Ectodermal cell (in vitro differentiated cells): ENCODE data around the gene PEX26.
"Not testable (repeated sequence)": the region's sequence is repeated elsewhere in the genome, so short reads cannot be mapped to it uniquely, and the experiment has no call there.

Source experiments
- H3K27ac ChIP-seq: 2 replicates; pipeline ENCODE4 v1.7.0; 2013; ENCODE audit warnings: mild to moderate bottlenecking, low read depth, low read length; ENCODE audit not compliant: insufficient read depth, poor library complexity, severe bottlenecking
- H3K27me3 ChIP-seq: 2 replicates; pipeline ENCODE4 v1.7.0; 2013; ENCODE audit warnings: mild to moderate bottlenecking, low read length; ENCODE audit not compliant: insufficient read depth, control insufficient read depth, poor library complexity, severe bottlenecking
- H3K36me3 ChIP-seq: one replicate; pipeline ENCODE4 v1.7.0; 2013; ENCODE audit warnings: low read length; ENCODE audit not compliant: control insufficient read depth, insufficient read depth
- H3K4me1 ChIP-seq: one replicate; pipeline ENCODE4 v1.7.0; 2013; ENCODE audit warnings: low read length; ENCODE audit not compliant: control insufficient read depth, insufficient read depth
- H3K4me3 ChIP-seq: 2 replicates; pipeline ENCODE4 v1.7.0; 2013; ENCODE audit warnings: low read depth, low read length, control low read depth; ENCODE audit not compliant: insufficient read depth
- H3K9me3 ChIP-seq: 2 replicates; pipeline ENCODE4 v1.7.0; 2013; ENCODE audit warnings: mild to moderate bottlenecking, low read length, moderate library complexity; ENCODE audit not compliant: control insufficient read depth
- WGBS, 2 experiments: methylation state at CpG; one replicate each; pipeline ENCODE4 v1.1.7; 2013; ENCODE audit warnings: missing lambda C conversion rate in 2 of 2; 5-methylcytosine and 5-hydroxymethylcytosine counted together

Gene PEX26

DNA sequence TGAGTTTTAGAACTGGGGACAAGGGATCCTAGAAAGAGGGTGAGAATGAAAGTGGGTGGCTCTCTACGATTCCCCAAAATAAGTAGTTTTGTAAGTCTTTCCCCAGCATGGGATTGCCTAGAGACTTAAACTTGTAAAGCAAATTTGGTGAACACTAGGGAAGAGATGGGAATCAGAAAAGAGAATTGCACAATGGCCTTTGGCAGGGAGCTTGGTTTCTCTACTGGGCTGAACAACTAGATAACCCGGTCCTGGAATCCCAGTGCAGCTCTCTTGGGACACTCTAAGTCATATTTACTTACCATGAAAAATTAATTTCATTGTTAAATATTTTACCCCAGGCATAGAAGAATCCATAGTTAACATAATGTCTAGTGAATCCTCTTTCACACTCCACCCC, 55.7 kb downstream of the PEX26 start:
- H3K9me3 ChIP-seq: no peaks in the 10 kb centered on the region
- no peak overlapping the region for H3K4me3 ChIP-seq
- no peaks in the 10 kb centered on the region for H3K27me3 ChIP-seq
- H3K36me3 ChIP-seq: no peaks in the 10 kb centered on the region
- WGBS, 2 experiments: 94 to 100% methylated on average over 2 of the region's 2 CpGs
- H3K27ac ChIP-seq: no peak overlapping the region
- no peaks in the 10 kb centered on the region for H3K4me1 ChIP-seq

DNA sequence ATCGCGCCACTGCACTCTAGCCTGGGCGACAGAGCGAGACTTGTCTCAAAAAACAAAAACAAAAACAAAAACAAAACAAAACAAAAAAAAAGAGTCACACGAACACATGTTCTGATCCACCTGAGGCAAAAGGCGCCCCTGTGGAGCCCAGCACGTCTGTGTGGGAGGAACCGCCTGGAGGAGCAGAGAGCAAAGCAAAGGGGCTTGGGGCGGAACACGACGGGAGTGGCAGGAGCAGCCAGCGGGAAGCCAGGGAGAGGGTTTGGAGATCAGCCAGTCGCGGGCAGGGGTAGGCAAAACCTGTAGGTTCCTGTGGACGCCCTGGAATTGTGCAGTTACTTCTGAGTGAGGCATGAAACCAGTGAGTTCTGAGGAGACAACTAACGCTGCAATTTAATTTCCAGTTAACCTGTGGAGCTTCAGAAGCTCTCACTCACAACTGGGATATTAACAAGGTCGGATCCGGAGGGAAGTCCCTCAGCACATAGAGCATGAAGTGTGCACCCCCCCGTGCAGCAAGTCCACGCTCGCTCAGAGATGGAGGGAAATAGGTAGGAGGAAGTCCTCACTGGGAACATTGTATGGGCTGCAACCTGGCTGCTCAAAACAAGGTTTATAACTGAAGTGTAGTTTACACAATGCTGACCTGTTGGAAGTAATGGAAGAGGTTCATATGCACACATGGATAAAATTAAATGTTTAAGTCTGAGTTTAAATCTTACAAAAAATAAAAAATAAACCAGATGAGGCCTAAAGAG, 59.0 kb downstream of the PEX26 start:
- Histone ChIP-seq H3K36me3 (no peaks in the 10 kb centered on the region), H3K27me3 (no peaks in the 10 kb centered on the region), H3K4me3 (no peak overlapping the region), H3K27ac (no peak overlapping the region), H3K4me1 (no peaks in the 10 kb centered on the region), H3K9me3 (no peaks in the 10 kb centered on the region)
- 90 to 91% methylated on average over 21 of the region's 21 CpGs for WGBS, 2 experiments

DNA sequence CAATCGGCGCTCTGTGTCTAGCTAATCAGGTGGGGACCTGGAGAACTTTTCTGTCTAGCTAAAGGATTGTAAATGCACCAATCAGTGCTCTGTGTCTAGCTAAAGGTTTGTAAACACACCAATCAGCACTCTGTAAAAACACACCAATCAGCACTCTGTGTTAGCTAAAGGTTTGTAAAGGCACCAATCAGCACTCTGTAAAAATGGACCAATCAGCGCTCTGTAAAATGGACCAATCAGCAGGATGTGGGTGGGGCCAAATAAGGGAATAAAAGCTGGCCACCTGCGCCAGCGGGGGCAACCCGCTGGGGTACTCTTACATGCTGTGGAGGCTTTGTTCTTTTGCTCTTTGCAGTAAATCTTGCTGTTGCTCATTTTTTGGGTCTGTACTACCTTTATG, 63.2 kb downstream of the PEX26 start:
- H3K4me3 ChIP-seq, H3K27ac ChIP-seq, H3K9me3 ChIP-seq, H3K36me3 ChIP-seq, H3K4me1 ChIP-seq, H3K27me3 ChIP-seq: not testable (repeated sequence)
- 93 to 97% methylated on average over 6 of the region's 6 CpGs for WGBS, 2 experiments

DNA sequence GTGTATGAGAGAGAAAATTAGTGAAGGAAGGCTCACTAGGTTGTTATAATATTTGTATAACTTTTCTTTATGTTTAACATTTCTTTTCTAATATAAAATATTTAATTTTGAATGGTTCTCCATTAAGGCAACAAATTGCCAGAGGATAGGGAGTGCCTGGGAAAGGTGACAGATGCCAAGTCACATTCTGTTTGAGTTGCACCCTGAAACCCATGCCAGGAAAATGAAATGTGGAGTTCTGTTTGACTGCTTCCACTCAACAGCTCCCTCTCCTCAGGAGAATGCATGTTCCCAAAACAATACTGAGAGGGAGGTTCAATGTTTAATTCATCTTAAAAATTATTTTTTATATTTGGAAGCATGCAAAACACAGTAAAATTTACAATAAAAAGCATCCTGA, 66.3 kb downstream of the PEX26 start:
- Histone ChIP-seq H3K27ac (no peak overlapping the region), H3K27me3 (peaks cover 6% of the 10 kb centered on the region), H3K4me3 (no peak overlapping the region), H3K4me1 (no peaks in the 10 kb centered on the region), H3K36me3 (no peaks in the 10 kb centered on the region), H3K9me3 (no peaks in the 10 kb centered on the region)

DNA sequence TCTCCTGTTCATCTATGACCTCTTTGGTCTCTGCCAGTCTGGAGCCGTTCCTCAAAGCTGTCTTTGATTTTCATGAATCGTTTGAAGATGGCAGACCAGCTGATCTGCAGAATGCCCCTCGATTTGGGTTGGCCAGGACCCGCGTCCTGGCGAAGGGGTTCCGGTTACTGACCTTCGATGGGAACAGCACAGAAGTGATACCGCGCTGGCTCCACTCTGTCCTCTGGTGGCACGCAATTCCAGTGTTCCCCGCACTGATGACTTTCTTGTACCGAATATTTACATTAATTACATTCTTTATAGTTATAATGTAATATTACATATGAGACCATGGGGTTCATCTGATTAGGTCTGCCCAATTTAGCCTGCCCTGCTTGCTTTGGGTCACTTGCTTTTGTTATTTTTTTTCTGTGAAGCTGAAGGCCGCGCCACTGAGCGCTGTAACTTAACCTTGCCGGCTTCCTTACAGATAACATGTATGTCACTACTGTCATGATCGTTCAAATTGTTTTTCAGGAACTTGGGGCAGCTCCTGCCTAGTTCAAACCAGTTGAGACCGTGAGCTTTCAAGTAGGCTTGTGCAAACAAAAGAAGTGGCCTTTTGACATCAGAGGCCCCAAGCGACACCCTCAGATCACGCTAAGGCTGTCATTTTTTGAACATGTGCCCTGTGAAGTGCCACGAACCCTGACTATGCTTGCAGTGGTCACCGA, 68.0 kb downstream of the PEX26 start:
- whole genome bisulfite sequencing, 2 experiments: 90 to 93% methylated on average over 21 to 23 of the region's 23 CpGs
- H3K4me1 ChIP-seq: no peaks in the 10 kb centered on the region
- H3K27ac ChIP-seq: no peak overlapping the region
- no peaks in the 10 kb centered on the region for H3K36me3 ChIP-seq
- no peak overlapping the region for H3K4me3 ChIP-seq
- peaks cover 23% of the 10 kb centered on the region for H3K27me3 ChIP-seq
- no peaks in the 10 kb centered on the region for H3K9me3 ChIP-seq

DNA sequence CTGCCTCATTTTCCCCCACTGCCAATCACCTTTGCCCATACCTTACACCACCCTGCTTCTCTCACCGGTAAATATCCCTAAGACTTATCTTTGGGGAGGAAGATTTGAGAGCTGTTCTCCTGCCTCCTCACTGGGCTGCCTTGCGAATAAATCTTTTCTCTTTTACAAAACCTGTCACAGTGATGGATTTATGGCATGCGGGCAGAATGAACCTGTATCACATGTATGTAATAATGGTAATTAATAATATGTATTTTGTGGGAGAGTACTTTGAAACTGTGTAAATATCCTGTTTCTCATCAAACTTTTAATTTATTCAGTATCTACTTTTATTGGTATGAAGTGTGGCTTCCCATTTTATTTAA, 68.6 kb downstream of the PEX26 start:
- Histone ChIP-seq H3K9me3 (no peaks in the 10 kb centered on the region), H3K4me1 (no peaks in the 10 kb centered on the region), H3K4me3 (no peak overlapping the region), H3K27me3 (peaks cover 29% of the 10 kb centered on the region), H3K36me3 (no peaks in the 10 kb centered on the region), H3K27ac (no peak overlapping the region)
- WGBS, 2 experiments: 92 to 94% methylated on average over 3 of the region's 3 CpGs

DNA sequence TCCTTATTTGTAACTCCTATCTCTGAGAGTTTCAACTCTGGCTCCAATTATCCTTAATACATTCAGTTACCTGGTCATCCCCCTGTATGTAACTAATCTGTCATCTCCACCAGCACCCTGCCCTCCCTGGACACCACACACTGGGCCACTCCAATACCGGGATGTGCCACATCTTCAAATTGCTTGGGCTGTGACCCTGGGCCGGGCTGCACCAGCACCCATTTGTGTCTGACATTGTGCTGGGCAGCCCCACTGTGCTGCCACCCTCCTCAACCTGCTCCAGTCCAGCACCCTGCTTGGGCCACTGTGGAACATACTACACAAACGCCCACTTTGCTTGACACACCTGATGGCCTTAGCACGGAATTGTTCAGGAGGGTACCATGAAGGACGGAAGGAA, 70.0 kb downstream of the PEX26 start:
- Histone ChIP-seq H3K4me3 (no peak overlapping the region), H3K4me1 (no peaks in the 10 kb centered on the region), H3K27me3 (peaks cover 30% of the 10 kb centered on the region), H3K36me3 (no peaks in the 10 kb centered on the region), H3K9me3 (no peaks in the 10 kb centered on the region), H3K27ac (no peak overlapping the region)
- 94% methylated on average over 5 of the region's 5 CpGs for WGBS, 2 experiments

DNA sequence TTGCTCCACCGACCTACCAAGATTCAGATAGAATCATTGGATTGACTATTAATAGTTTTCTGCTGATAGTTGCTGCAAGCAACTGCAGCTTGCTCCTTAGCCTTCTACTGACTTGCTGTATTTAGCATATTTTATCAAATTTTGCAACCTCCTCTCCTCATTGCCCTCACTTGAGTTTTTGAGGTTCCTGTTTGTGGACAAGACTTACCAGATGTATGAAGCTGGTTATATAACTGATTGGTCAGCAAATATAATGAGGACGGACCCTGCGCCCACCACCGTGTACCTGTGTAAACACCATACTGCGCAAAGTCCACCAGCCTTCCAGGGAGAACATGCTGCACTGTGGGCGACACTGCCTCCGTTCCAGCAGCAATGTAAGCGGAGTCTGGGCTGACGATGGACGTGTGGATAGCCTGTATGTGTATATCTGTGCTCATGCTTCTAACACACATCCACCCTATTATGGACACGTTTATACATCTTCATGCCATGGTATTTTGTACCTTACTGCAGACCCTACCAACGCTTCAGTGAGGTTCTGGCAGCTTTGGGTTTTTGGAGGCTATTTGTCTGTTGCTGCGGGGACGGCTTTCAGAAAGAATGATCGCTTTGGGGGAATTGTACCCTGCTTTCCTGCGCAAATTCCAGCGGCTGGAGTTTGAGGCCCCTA, 70.6 kb downstream of the PEX26 start:
- WGBS, 2 experiments: 97% methylated on average over 17 of the region's 17 CpGs
- no peaks in the 10 kb centered on the region for H3K4me1 ChIP-seq

DNA sequence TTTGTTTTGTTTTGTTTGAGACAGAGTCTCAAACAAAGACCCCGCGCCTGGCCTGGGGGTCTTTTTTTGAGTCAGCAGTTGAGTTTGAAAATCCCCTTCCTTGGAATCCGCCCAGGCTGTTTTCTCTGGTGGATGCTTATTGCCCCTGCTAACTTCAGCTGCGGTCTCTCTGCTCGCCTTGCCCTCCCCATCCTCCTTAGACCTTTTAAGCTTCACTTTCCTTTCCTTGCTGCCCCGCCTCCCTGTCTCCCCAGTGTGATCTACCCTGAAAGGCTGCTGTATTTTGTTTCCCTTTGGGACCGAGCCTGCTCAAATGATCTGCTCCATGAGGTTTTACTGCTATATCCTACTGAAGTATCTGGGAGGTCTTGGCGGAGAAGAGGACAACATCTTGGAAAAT, 74.7 kb downstream of the PEX26 start:
- H3K9me3 ChIP-seq: no peaks in the 10 kb centered on the region
- 79 to 84% methylated on average over 8 of the region's 8 CpGs for WGBS, 2 experiments
- no peaks in the 10 kb centered on the region for H3K36me3 ChIP-seq
- H3K4me3 ChIP-seq: no peak overlapping the region
- peaks cover 32% of the 10 kb centered on the region for H3K27me3 ChIP-seq
- no peaks in the 10 kb centered on the region for H3K4me1 ChIP-seq
- H3K27ac ChIP-seq: no peak overlapping the region

More for the DNA sequence above, 70.6 kb downstream of the PEX26 start:
- no peaks in the 10 kb centered on the region for H3K36me3 ChIP-seq
- no peak overlapping the region for H3K27ac ChIP-seq
- H3K27me3 ChIP-seq: peaks cover 30% of the 10 kb centered on the region
- H3K4me3 ChIP-seq: no peak overlapping the region
- no peaks in the 10 kb centered on the region for H3K9me3 ChIP-seq

DNA sequence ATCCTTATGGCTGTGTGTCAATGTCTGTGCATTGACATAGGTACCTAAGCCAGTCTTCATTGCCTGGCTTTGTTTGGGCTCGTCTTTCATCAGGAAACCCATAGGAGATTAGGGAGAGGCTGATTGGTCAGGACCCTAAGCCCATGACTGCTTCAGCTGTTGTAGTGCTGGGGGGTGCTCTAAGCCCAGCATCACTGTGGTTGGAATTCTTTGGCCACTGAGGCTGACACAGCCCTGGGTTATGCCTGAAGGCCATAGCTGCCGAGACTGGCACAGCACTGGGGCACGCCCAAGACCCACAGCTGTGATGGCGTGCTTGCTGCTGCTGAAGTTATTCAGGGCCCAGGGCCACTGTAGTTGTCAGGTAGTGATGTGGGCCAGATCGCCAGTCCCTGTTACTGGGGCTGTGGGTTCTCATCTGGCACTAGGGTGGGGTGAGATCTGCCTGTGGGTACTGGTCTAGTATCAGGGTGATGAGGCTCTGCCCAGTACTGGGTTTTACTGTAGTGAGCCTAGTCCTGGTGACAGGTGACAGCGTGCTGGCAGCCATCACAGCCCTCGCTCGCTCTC, 77.1 kb downstream of the PEX26 start:
- no peaks in the 10 kb centered on the region for H3K36me3 ChIP-seq
- peaks cover 27% of the 10 kb centered on the region for H3K27me3 ChIP-seq
- no peaks in the 10 kb centered on the region for H3K4me1 ChIP-seq
- H3K9me3 ChIP-seq: no peaks in the 10 kb centered on the region
- WGBS, 2 experiments: 92 to 93% methylated on average over 8 of the region's 8 CpGs
- no peak overlapping the region for H3K4me3 ChIP-seq
- no peak overlapping the region for H3K27ac ChIP-seq
